ENCODE measurements around the gene ARPC2. TPM values are rescaled to one million over a fixed set of nuclear protein-coding genes. Genes with fewer than 3 reads are reported as not detected.

The ARPC2 gene
- total RNA-seq, 2 experiments from 2014 or later, result 448 to 452 TPM

- H3K9me3 Mint-ChIP-seq, result no peaks in the 10 kb centered on the region
- Histone ChIP-seq H3K4me1 (ENCODE audit: insufficient read depth, low read length) (peaks cover 31% of the 10 kb centered on the region), H3K27me3 (ENCODE audit: control insufficient read depth in 1 of 2, insufficient read depth in 2 of 2, low read length in 2 of 2) (no peaks in the 10 kb centered on the region), H3K27ac (ENCODE audit: low read depth in 1 of 2, low read length in 2 of 2) (no peak within 1 kb of the TSS), H3K36me3 (ENCODE audit: insufficient read depth, low read length) (peaks cover 34% of the 10 kb centered on the region), H3K9me3 (ENCODE audit: control insufficient read depth in 1 of 2, insufficient read depth in 1 of 2, low read length in 2 of 2) (no peaks in the 10 kb centered on the region), H3K4me3 (ENCODE audit: low read length) (peak within 1 kb of the TSS; percentile 2)
- TF ChIP-seq, protein P1, sequence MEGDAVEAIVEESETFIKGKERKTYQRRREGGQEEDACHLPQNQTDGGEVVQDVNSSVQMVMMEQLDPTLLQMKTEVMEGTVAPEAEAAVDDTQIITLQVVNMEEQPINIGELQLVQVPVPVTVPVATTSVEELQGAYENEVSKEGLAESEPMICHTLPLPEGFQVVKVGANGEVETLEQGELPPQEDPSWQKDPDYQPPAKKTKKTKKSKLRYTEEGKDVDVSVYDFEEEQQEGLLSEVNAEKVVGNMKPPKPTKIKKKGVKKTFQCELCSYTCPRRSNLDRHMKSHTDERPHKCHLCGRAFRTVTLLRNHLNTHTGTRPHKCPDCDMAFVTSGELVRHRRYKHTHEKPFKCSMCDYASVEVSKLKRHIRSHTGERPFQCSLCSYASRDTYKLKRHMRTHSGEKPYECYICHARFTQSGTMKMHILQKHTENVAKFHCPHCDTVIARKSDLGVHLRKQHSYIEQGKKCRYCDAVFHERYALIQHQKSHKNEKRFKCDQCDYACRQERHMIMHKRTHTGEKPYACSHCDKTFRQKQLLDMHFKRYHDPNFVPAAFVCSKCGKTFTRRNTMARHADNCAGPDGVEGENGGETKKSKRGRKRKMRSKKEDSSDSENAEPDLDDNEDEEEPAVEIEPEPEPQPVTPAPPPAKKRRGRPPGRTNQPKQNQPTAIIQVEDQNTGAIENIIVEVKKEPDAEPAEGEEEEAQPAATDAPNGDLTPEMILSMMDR (IDR thresholded peaks at IDR 0.05), result no peak
- POLR2A ChIA-PET, result interaction anchor here (0.6 to 1.6 kb wide), 3 partner anchors 9 to 35 kb away, joined by 3 to 6 read pairs (median 5); partner anchors contain the start of genes AAMP and PNKD
- DNase-seq, result peak in 1 of 14 experiments; percentile 31
- peaks cover 17% of the 10 kb centered on the region for H3K4me1 Mint-ChIP-seq (ENCODE audit: low read depth)
- H3K27me3 Mint-ChIP-seq, result no peaks in the 10 kb centered on the region
- CTCF ChIA-PET, result no interaction called here
- H3K27ac Mint-ChIP-seq, result peak within 1 kb of the TSS; percentile 71
- peaks cover 36% of the 10 kb centered on the region for H3K36me3 Mint-ChIP-seq (ENCODE audit: low read depth)
- intact Hi-C loops (cut with DNase I, micrococcal nuclease), result no loop called here
- H3K4me3 Mint-ChIP-seq, result no peak within 1 kb of the TSS
- no peak for ATAC-seq (ENCODE audit: poor library complexity)
Observed at GRCh38 chr2:218260742-218261422, 43.9 kb downstream of the ARPC2 start, which contains the start of gene GPBAR1. Gene GPBAR1 (plus strand): TSS chr2:218261015. CDS start chr2:218262725, 1,710 bp downstream.

- Histone ChIP-seq H3K27ac (ENCODE audit: low read depth in 1 of 2, low read length in 2 of 2) (no peak overlapping the region), H3K4me3 (ENCODE audit: low read length) (no peak overlapping the region), H3K36me3 (ENCODE audit: insufficient read depth, low read length) (peaks cover 38% of the 10 kb centered on the region), H3K4me1 (ENCODE audit: insufficient read depth, low read length) (peaks cover 38% of the 10 kb centered on the region), H3K9me3 (ENCODE audit: control insufficient read depth in 1 of 2, insufficient read depth in 1 of 2, low read length in 2 of 2) (no peaks in the 10 kb centered on the region), H3K27me3 (ENCODE audit: control insufficient read depth in 1 of 2, insufficient read depth in 2 of 2, low read length in 2 of 2) (no peaks in the 10 kb centered on the region)
- no peak overlapping the region for H3K27ac Mint-ChIP-seq
- TF ChIP-seq, protein P1 (IDR thresholded peaks at IDR 0.05), result no peak
- no peak overlapping the region for H3K4me3 Mint-ChIP-seq
- H3K4me1 Mint-ChIP-seq (ENCODE audit: low read depth), result peaks cover 14% of the 10 kb centered on the region
- ChIA-PET CTCF (no interaction called here), POLR2A (interaction anchor here (0.6 to 1.6 kb wide), 3 partner anchors 8 to 36 kb away, joined by 3 to 6 read pairs (median 5); partner anchors contain the start of genes AAMP and PNKD)
- DNase-seq, result no peak
- no peaks in the 10 kb centered on the region for H3K27me3 Mint-ChIP-seq
- H3K36me3 Mint-ChIP-seq (ENCODE audit: low read depth), result peaks cover 35% of the 10 kb centered on the region
- no peak for ATAC-seq (ENCODE audit: poor library complexity)
- intact Hi-C loops (cut with DNase I, micrococcal nuclease), result no loop called here
- H3K9me3 Mint-ChIP-seq, result no peaks in the 10 kb centered on the region
Observed at GRCh38 chr2:218261423-218262236, 44.6 kb downstream of the ARPC2 start.

DNA sequence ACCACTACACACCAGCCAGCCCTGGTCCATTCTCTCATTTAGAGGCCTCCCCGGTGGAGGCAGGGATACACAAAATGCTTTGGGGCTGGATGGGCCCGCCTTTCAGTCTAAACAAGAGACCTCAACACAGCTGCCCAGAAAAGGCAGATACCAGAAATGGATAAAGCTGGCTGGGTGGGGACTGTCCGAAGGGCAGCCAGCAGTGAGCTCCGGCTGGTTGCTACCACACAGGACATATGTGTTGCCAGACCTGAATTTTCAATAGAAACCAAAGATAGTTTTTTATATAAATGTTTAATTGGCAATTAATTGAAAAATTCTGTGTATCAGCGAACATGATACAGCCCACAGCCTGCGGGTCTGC, 45.2 kb downstream of the ARPC2 start:
- peaks cover 39% of the 10 kb centered on the region for H3K4me1 ChIP-seq (ENCODE audit: insufficient read depth, low read length)
- peaks cover 44% of the 10 kb centered on the region for H3K36me3 ChIP-seq (ENCODE audit: insufficient read depth, low read length)
- no peak overlapping the region for H3K27ac Mint-ChIP-seq
- no peak overlapping the region for H3K4me3 ChIP-seq (ENCODE audit: low read length)
- DNase-seq (no peak), ATAC-seq (ENCODE audit: poor library complexity) (no peak)
- H3K9me3 Mint-ChIP-seq, result no peaks in the 10 kb centered on the region
- ChIA-PET POLR2A (interaction anchor here (1.6 kb wide), 1 partner anchor 36 kb away, joined by 5 read pairs; no protein-coding TSS in a partner anchor), CTCF (no interaction called here)
- no peak overlapping the region for H3K27ac ChIP-seq (ENCODE audit: low read depth in 1 of 2, low read length in 2 of 2)
- H3K4me3 Mint-ChIP-seq, result no peak overlapping the region
- intact Hi-C loops (cut with DNase I, micrococcal nuclease), result no loop called here
- no peaks in the 10 kb centered on the region for H3K27me3 ChIP-seq (ENCODE audit: control insufficient read depth in 1 of 2, insufficient read depth in 2 of 2, low read length in 2 of 2)
- no peaks in the 10 kb centered on the region for H3K27me3 Mint-ChIP-seq
- no peaks in the 10 kb centered on the region for H3K9me3 ChIP-seq (ENCODE audit: control insufficient read depth in 1 of 2, insufficient read depth in 1 of 2, low read length in 2 of 2)
- H3K4me1 Mint-ChIP-seq (ENCODE audit: low read depth), result peaks cover 16% of the 10 kb centered on the region
- peaks cover 35% of the 10 kb centered on the region for H3K36me3 Mint-ChIP-seq (ENCODE audit: low read depth)
- TF ChIP-seq, protein P1 (IDR thresholded peaks at IDR 0.05), result no peak

Measured in CD4-positive, alpha-beta T cell (primary cell).